GM19438 (cell line): ENCODE measurements around the gene MYO1D.
A peak's percentile ranks its signal among the peaks of the same experiment; 100 is the strongest.
"Not testable (repeated sequence)": the region's sequence is repeated elsewhere in the genome, so short reads cannot be mapped to it uniquely, and the experiment has no call there.

ENCODE experiments used
- ATAC-seq: cut with Tn5 transposase; IDR thresholded peaks from one replicate; pipeline ENCODE4 v1.9.1; 2021; ENCODE audit warnings: low read depth; ENCODE audit not compliant: unreplicated experiment

Gene MYO1D

GRCh38 chr17:32896647-32897258, 19.8 kb upstream of the MYO1D start:
- no peak for ATAC-seq

DNA sequence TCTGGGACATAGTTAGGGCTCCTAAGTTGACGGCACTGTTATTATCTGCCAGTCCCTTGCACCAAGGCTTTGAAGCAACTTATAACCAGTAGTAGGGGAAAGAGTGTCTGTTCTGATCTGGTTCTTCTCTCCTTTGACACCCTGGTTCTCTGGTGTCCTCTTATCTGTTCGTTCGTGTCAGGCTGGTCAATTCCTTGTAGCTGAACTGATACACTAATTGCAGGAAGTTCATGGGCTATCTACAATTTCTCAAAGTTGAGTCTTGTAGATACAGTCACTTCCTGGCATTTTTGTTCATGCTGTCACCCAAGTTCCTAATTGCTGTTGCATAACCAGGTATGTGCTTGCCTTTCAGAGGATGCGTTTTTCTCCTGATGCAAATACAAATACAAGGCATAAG, 17.3 kb upstream of the MYO1D start:
- no peak for ATAC-seq

GRCh38 chr17:32887410-32887809, 10.5 kb upstream of the MYO1D start:
- not testable (repeated sequence) for ATAC-seq

- not testable (repeated sequence) for ATAC-seq
These were observed 10.0 kb upstream of the MYO1D start for GRCh38 chr17:32886951-32887350.

- ATAC-seq, result no peak
These were observed 5.8 kb upstream of the MYO1D start for GRCh38 chr17:32882734-32883133.

- no peak for ATAC-seq
These were observed 5.1 kb upstream of the MYO1D start for GRCh38 chr17:32882029-32882428.

- no peak for ATAC-seq
These were observed 3.9 kb upstream of the MYO1D start for GRCh38 chr17:32880671-32881453.

DNA sequence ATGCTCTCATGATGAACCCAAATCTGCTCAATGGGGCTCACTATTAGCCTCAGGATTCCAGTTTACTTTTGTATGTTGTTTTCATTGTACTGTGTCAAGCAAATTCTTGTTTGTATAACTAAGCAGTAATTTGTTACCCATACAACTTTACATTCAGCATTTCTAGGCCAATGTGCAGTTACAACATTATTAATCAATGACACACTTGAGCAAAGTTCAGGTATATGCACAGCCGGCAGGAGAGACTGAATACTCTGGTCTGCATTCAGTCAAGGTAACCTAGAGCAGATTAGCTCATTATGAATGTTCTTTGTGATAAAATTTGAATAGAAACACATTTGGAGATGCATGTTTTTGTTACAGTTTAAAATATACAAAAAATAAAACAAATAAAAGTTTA, 2.2 kb upstream of the MYO1D start:
- ATAC-seq, result no peak

GRCh38 chr17:32878211-32878610, 1.3 kb upstream of the MYO1D start:
- ATAC-seq, result no peak

- ATAC-seq, result peak; percentile 75
These were observed 340 bp upstream of the MYO1D start for GRCh38 chr17:32877164-32877764.

- no peak for ATAC-seq
These were observed 954 bp downstream of the MYO1D start for GRCh38 chr17:32875923-32876416.

DNA sequence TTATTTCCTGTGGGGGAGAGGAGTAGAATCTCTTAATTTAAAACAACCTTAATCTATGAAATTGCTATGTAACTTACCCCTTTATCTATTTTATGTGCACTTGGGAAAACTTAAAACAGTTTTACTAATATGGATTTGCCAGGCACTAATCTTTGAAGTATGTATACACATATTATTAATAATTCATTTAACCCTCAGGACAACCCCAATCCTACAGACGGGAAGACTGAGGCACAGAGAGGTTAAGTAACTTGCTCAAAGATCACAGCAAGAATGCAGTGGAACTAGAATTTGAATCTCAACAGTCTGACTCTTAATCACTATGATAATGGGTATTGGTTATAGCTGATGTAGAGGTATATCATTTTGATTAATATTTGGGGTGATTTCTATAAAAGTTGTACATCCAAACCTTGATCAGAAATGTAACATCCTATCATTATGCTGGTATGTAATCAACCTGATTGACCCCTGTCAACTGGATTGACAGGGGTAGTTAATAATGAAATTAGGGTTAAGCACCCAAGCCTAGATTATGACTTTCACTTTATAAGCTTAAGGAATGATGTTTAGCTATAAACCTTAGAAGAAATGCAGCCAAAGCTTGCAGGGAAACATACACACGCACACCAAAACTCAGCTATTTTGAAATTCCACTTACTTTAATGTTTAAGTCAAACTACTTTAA, 1.6 kb downstream of the MYO1D start:
- no peak for ATAC-seq

- no peak for ATAC-seq
These were observed 3.8 kb downstream of the MYO1D start for GRCh38 chr17:32873114-32873513.

DNA sequence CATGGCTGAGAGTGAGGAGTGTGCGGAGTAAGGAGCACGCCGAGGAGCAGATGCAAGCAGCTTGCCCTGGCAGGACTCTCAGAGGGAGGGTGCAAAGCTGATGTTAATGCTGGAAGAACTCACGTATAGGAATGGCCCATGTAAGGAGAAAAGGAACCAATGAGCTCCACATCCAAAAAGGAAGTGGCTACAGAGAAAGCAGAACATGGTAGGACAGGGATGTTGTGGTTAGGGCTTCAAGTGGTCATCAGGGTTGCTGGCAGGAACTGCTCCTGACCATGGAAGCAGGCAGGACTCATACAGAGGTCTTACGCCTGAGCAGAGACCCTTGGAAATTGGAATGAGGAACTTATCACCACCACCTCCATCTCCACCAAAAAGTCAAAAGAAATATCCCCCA, 5.2 kb downstream of the MYO1D start:
- no peak for ATAC-seq

GRCh38 chr17:32870969-32871368, 6.0 kb downstream of the MYO1D start:
- ATAC-seq, result no peak

GRCh38 chr17:32870027-32870670, 6.8 kb downstream of the MYO1D start:
- no peak for ATAC-seq

GRCh38 chr17:32869345-32870026, 7.4 kb downstream of the MYO1D start:
- no peak for ATAC-seq

DNA sequence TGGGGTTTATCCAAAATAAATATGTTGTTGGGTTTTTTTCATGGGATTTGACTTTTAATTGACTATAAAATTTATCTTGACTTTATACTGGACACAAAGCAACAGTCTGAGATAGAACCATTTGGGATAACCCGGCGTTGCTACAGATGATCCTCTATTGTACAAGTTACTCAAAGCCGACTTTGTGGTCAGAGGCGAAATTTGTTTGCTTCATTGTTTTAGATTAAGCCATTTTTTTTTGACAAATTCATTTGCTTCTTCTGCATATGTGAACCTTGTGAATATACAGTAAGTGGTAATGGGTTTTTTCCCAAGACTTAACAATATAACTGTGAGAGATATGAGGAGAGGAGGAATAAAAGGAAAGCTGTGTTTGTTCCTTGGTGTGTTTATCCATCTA, 11.8 kb downstream of the MYO1D start:
- no peak for ATAC-seq

- ATAC-seq, result no peak
These were observed 13.4 kb downstream of the MYO1D start for GRCh38 chr17:32863559-32863958.

DNA sequence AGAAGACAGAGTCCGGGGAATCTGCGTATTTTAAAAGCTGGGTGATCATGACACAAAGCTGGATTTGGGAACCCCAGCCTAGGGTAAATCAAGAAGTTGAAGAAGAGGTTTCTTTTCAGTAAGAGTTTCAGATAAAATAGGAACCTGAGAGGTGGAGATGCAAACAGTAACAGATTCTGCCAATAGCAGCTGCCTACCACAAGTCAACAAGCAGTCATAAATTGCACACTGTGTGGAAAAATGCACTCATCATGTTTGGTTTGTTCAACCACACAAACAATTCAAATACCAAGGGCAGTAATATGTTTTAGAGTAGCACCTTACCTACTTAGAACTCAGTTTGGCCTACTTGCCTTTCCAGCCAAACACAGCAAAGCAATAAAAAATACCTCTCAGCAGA, 14.0 kb downstream of the MYO1D start:
- no peak for ATAC-seq
